DND-41 (cell line): ENCODE data around the gene SC5D.

Experiments used
- ATAC-seq: fragments of 200-7000 bp; cut with Tn5 transposase; 3 replicates; pipeline ENCODE4 v1.9.1; 2021; ENCODE audit warnings: low read depth; ENCODE audit not compliant: insufficient read depth
- DNase-seq: peaks from one replicate; pipeline ENCODE4 v3.0.0-alpha.2; 2020
- H2AFZ ChIP-seq: 2 replicates; pipeline ENCODE4 v1.6.0; 2012; ENCODE audit warnings: low read depth, low read length
- H3K27ac ChIP-seq: 2 replicates; pipeline ENCODE4 v1.5.1; 2012; ENCODE audit warnings: low read length, inconsistent platforms
- H3K27me3 ChIP-seq: fragments of 200-600 bp; sonication (generic); 2 replicates; pipeline ENCODE4 v1.6.0; 2012; ENCODE audit warnings: low read length, mild to moderate bottlenecking, inconsistent platforms; ENCODE audit not compliant: insufficient read depth, poor library complexity
- H3K36me3 ChIP-seq: 2 replicates; pipeline ENCODE4 v1.5.1; 2012; ENCODE audit warnings: low read length, inconsistent platforms; ENCODE audit not compliant: insufficient read depth
- H3K4me1 ChIP-seq: 2 replicates; pipeline ENCODE4 v1.5.1; 2012; ENCODE audit warnings: mild to moderate bottlenecking, low read length; ENCODE audit not compliant: insufficient read depth
- H3K4me2 ChIP-seq: 2 replicates; pipeline ENCODE4 v1.6.0; 2012; ENCODE audit warnings: mild to moderate bottlenecking, moderate library complexity, low read length, inconsistent platforms; ENCODE audit not compliant: insufficient read depth
- H3K4me3 ChIP-seq, 2 experiments: fragments of 200-600 bp in 1 of 2; shearing (Covaris generic) in 1 of 2; 2 replicates each; pipeline ENCODE4 v1.5.1; 2012 to 2016; ENCODE audit warnings: inconsistent platforms in 2 of 2, low read length in 2 of 2, mild to moderate bottlenecking in 2 of 2, low read depth in 1 of 2, moderate library complexity in 1 of 2
- H3K79me2 ChIP-seq: 2 replicates; pipeline ENCODE4 v1.6.0; 2012; ENCODE audit warnings: low read length, inconsistent platforms; ENCODE audit not compliant: insufficient read depth
- H3K9ac ChIP-seq: 2 replicates; pipeline ENCODE4 v1.6.0; 2012; ENCODE audit warnings: low read depth, mild to moderate bottlenecking, inconsistent platforms, low read length, moderate library complexity
- H3K9me3 ChIP-seq: 2 replicates; pipeline ENCODE4 v1.5.1; 2012; ENCODE audit warnings: low read length, moderate library complexity, mild to moderate bottlenecking, inconsistent platforms; ENCODE audit not compliant: insufficient read depth, severe bottlenecking
- H4K20me1 ChIP-seq: 2 replicates; pipeline ENCODE4 v1.6.0; 2012; ENCODE audit warnings: low read length; ENCODE audit not compliant: insufficient read depth
- EZH2 ChIP-seq: IDR thresholded peaks from 3 replicates; pipeline ENCODE4 v1.6.1; 2012; ENCODE audit warnings: borderline replicate concordance, low read depth, mild to moderate bottlenecking, moderate library complexity, low read length, inconsistent platforms; ENCODE audit not compliant: severe bottlenecking
- TF ChIP-seq, protein P1 (sequence below): IDR thresholded peaks from 2 replicates; pipeline ENCODE4 v1.5.1; 2012; ENCODE audit warnings: borderline replicate concordance, low read length, moderate library complexity, mild to moderate bottlenecking; ENCODE audit not compliant: poor library complexity, severe bottlenecking; ENCODE audit errors: extremely low read depth

SC5D gene

DNA sequence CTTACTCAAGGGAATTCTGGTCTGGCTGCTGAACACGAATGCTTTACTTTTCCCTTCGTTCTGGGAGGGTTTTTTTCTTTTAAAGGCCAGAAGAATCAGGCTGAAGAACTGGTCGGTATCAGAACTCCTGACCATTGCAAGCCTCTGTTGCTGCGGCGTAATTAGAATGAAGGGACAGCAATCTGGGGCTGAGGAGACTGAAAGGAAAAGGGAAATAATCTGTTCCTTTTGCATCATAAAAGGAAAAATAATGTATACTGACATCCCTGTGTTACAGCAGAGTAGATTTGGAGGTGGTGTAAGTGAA is 670 bp downstream of the SC5D start:
- Histone ChIP-seq H3K36me3 (peaks cover 15% of the 10 kb centered on the region), H3K9ac (peak overlapping the region; percentile 78), H3K4me3 (peak overlapping the region; percentile 76 to 87), H3K79me2 (peaks cover 57% of the 10 kb centered on the region), H3K27me3 (no peaks in the 10 kb centered on the region), H3K9me3 (no peaks in the 10 kb centered on the region), H3K4me1 (peaks cover 39% of the 10 kb centered on the region), H3K4me2 (peak overlapping the region; percentile 85), H2AFZ (peak overlapping the region; percentile 93), H3K27ac (peak overlapping the region; percentile 73), H4K20me1 (peaks cover 19% of the 10 kb centered on the region; the same call in 1 of the 2 replicates)
- ATAC-seq (no peak), DNase-seq (no peak)
- TF ChIP-seq EZH2, result no peak
- TF ChIP-seq, protein P1, sequence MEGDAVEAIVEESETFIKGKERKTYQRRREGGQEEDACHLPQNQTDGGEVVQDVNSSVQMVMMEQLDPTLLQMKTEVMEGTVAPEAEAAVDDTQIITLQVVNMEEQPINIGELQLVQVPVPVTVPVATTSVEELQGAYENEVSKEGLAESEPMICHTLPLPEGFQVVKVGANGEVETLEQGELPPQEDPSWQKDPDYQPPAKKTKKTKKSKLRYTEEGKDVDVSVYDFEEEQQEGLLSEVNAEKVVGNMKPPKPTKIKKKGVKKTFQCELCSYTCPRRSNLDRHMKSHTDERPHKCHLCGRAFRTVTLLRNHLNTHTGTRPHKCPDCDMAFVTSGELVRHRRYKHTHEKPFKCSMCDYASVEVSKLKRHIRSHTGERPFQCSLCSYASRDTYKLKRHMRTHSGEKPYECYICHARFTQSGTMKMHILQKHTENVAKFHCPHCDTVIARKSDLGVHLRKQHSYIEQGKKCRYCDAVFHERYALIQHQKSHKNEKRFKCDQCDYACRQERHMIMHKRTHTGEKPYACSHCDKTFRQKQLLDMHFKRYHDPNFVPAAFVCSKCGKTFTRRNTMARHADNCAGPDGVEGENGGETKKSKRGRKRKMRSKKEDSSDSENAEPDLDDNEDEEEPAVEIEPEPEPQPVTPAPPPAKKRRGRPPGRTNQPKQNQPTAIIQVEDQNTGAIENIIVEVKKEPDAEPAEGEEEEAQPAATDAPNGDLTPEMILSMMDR, result no peak

DNA sequence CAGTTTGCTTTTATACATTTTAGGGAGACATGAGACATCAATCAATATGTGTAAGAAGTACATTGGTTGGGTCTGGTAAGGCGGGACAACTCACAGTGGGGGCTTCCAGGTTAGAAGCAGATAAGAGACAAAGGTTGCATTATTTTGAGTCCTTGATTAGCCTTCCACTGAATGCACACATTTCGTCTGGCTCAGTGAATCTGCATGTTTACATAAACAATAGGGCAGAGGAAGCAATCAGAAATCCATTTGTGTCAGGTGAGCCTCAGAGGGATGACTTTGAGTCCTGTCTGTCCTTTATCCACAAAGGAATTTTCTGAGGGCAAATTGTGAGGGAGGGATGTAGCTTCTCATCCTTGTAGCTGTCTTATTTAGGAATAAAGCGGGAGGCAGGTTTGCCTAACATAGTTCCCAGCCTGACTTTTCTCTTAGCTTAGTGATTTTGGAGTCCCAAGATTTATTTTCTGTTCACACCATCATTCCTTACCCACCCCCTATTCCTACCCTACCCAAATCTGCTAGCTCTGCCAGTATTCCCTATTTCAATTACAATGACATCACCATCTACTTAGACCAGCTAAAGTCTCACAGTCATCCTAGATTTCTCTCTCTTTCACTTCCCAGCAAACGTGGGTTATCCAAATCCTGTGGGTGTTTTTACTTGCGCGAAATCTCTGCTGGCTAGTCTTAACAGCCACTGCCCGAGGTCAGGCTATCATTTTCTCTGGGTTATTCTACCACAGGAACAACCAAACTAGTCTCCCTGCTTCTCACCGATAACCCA is 2.9 kb downstream of the SC5D start:
- H3K27me3 ChIP-seq, result no peaks in the 10 kb centered on the region
- no peak overlapping the region for H3K27ac ChIP-seq
- no peak overlapping the region for H3K4me3 ChIP-seq
- peak overlapping the region; percentile 85 for H3K4me2 ChIP-seq
- DNase-seq, result no peak
- ATAC-seq, result no peak
- H3K4me1 ChIP-seq, result peaks cover 39% of the 10 kb centered on the region
- H4K20me1 ChIP-seq, result peaks cover 25% of the 10 kb centered on the region; the same call in 1 of the 2 replicates
- TF ChIP-seq EZH2, result no peak
- TF ChIP-seq, protein P1, result no peak
- peaks cover 78% of the 10 kb centered on the region for H3K79me2 ChIP-seq
- peaks cover 15% of the 10 kb centered on the region for H3K36me3 ChIP-seq
- no peak overlapping the region for H2AFZ ChIP-seq
- H3K9me3 ChIP-seq, result no peaks in the 10 kb centered on the region
- H3K9ac ChIP-seq, result no peak overlapping the region

DNA sequence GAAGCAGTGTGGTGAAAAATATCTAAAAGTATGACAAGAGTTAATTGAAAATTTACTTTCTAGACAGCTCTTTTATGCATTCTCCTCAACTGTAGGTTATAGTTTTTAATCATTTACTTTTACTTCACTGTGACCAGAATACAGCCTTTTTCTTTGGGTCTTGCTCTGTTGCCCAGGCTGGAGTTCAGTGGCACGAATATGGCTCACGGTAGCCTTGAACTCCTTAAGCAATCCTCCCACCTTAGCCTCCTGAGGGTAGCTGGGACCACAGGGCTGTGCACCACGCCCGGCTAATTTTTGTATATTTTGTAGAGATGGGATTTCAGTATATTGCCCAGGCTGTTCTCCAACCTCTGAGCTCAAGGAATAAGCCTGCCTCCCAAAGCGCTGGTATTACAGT is 5.3 kb downstream of the SC5D start:
- H3K4me2 ChIP-seq, result no peak overlapping the region
- H4K20me1 ChIP-seq, result peaks cover 30% of the 10 kb centered on the region; the same call in 1 of the 2 replicates
- TF ChIP-seq, protein P1, result no peak
- no peak for TF ChIP-seq EZH2
- H3K9me3 ChIP-seq, result no peaks in the 10 kb centered on the region
- H3K36me3 ChIP-seq, result peaks cover 20% of the 10 kb centered on the region
- no peak overlapping the region for H3K27ac ChIP-seq
- peaks cover 99% of the 10 kb centered on the region for H3K79me2 ChIP-seq
- H3K4me1 ChIP-seq, result peaks cover 32% of the 10 kb centered on the region
- no peak overlapping the region for H2AFZ ChIP-seq
- ATAC-seq (no peak), DNase-seq (no peak)
- H3K27me3 ChIP-seq, result no peaks in the 10 kb centered on the region
- no peak overlapping the region for H3K4me3 ChIP-seq
- H3K9ac ChIP-seq, result no peak overlapping the region
